OCI-LY7 (cell line): Measurements from ENCODE around the gene OR2T11.

ENCODE experiments used
- EZH2phosphoT487 ChIP-seq: fragments of 200-600 bp; sonication (generic); IDR thresholded peaks from 2 replicates; pipeline ENCODE4 v1.6.1; 2018; ENCODE audit warnings: low read depth, borderline replicate concordance, mild to moderate bottlenecking, mixed run types, antibody characterized with exemption, low read length, moderate library complexity, mixed read lengths
- TF ChIP-seq, protein P1 (sequence below): fragments of 200-600 bp; sonication (generic); conservative IDR thresholded peaks from 2 replicates; pipeline ENCODE4 v1.5.1; 2014; ENCODE audit warnings: mild to moderate bottlenecking, antibody characterized with exemption, low read length, moderate library complexity, mixed read lengths

DNA sequence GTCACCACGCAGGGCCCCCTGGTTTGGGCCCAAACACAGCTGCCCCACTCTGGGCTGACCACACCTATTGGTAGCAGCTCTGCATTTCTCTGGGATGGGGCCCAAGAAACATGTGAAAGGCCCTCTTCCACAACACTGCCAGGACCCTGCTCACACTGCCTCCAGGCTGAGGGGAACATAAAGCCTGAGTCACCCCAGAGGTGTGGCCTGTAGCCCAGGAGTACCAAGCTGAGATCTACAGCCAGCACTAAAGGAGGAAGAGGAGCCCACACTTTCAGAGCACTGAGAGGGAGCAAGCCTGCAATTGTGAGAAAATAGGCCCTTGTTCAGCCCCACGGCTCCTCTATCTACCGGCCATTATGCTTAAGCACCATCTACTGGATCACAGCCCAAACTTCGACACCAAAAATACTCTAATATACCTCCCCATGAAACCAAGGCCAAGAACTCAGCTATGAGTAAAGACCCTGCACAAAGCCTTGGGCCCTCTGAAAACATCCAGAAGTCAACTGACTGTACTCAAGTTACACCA lies 22.9 kb downstream of the OR2T11 start:
- TF ChIP-seq, protein P1, sequence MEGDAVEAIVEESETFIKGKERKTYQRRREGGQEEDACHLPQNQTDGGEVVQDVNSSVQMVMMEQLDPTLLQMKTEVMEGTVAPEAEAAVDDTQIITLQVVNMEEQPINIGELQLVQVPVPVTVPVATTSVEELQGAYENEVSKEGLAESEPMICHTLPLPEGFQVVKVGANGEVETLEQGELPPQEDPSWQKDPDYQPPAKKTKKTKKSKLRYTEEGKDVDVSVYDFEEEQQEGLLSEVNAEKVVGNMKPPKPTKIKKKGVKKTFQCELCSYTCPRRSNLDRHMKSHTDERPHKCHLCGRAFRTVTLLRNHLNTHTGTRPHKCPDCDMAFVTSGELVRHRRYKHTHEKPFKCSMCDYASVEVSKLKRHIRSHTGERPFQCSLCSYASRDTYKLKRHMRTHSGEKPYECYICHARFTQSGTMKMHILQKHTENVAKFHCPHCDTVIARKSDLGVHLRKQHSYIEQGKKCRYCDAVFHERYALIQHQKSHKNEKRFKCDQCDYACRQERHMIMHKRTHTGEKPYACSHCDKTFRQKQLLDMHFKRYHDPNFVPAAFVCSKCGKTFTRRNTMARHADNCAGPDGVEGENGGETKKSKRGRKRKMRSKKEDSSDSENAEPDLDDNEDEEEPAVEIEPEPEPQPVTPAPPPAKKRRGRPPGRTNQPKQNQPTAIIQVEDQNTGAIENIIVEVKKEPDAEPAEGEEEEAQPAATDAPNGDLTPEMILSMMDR, result no peak
- TF ChIP-seq EZH2phosphoT487, result no peak
